HEK293 (cell line): Measurements from ENCODE around the gene PLB1.

Source experiments
- CTCF ChIA-PET: fragments of 350-600 bp; formaldehyde crosslinking; extraction: SDS; loops from one replicate; lab custom pipeline; 2021; ENCODE audit warnings: antibody characterized with exemption; lab: Yijun Ruan, JAX
- POLR2A ChIA-PET: fragments of 300-600 bp; formaldehyde crosslinking; extraction: SDS; loops from one replicate; lab custom pipeline; 2020; ENCODE audit warnings: antibody characterized with exemption, inconsistent platforms; lab: Yijun Ruan, JAX
- H3K27ac ChIP-seq: fragments of 200-500 bp; sonication (Bioruptor generic); 2 replicates; pipeline ENCODE4 v1.5.1; 2014; ENCODE audit warnings: low read depth, low read length, control low read depth, inconsistent platforms; ENCODE audit errors: extremely low read depth
- H3K36me3 ChIP-seq, 2 experiments: fragments of 200-500 bp in 1 of 2; sonication (Bioruptor generic) in 1 of 2; 1 replicate in 1 of 2; 2 replicates in 1 of 2; pipeline ENCODE4 v1.5.1; 2014 to 2017; ENCODE audit warnings: inconsistent platforms in 2 of 2, low read length in 2 of 2; ENCODE audit not compliant: control insufficient read depth in 2 of 2, insufficient read depth in 1 of 2
- H3K4me1 ChIP-seq: fragments of 200-500 bp; sonication (Bioruptor generic); 2 replicates; pipeline ENCODE4 v1.5.1; 2014; ENCODE audit warnings: mild to moderate bottlenecking, low read length, inconsistent platforms; ENCODE audit not compliant: control insufficient read depth, insufficient read depth
- H3K4me3 ChIP-seq: 2 replicates; pipeline ENCODE4 v1.5.1; 2011; ENCODE audit warnings: low read depth, mild to moderate bottlenecking, control low read depth, low read length, moderate library complexity
- H3K9me3 ChIP-seq: fragments of 200-500 bp; sonication (Bioruptor generic); 2 replicates; pipeline ENCODE4 v1.5.1; 2014; ENCODE audit warnings: low read depth, low read length, inconsistent platforms; ENCODE audit not compliant: control insufficient read depth, insufficient read depth
- GLI2 ChIP-seq: fragments of 450-650 bp; formaldehyde crosslinking; IDR thresholded peaks from 2 replicates; pipeline ENCODE4; 2017; ENCODE audit warnings: missing biosample characterization, missing genetic modification characterization, low read depth, borderline replicate concordance
- OVOL3 ChIP-seq: fragments of 450-650 bp; formaldehyde crosslinking; IDR thresholded peaks from 2 replicates; pipeline ENCODE4 v1.5.1; 2016; ENCODE audit warnings: missing biosample characterization, missing genetic modification characterization
- PRDM6 ChIP-seq: fragments of 450-650 bp; formaldehyde crosslinking; IDR thresholded peaks from 2 replicates; pipeline ENCODE4 v1.5.1; 2017; ENCODE audit warnings: missing biosample characterization, missing genetic modification characterization
- SP3 ChIP-seq: fragments of 450-650 bp; formaldehyde crosslinking; IDR thresholded peaks from 2 replicates; pipeline ENCODE4 v1.5.1; 2016; ENCODE audit warnings: missing biosample characterization, missing genetic modification characterization
- SP7 ChIP-seq: fragments of 450-650 bp; formaldehyde crosslinking; IDR thresholded peaks from 2 replicates; pipeline ENCODE4 v1.5.1; 2016; ENCODE audit warnings: missing biosample characterization, missing genetic modification characterization
- YY2 ChIP-seq: fragments of 450-650 bp; formaldehyde crosslinking; IDR thresholded peaks from 2 replicates; pipeline ENCODE4 v1.5.1; 2016; ENCODE audit warnings: missing biosample characterization, missing genetic modification characterization
- ZBTB20 ChIP-seq: fragments of 450-650 bp; formaldehyde crosslinking; IDR thresholded peaks from 2 replicates; pipeline ENCODE4 v1.5.1; 2016; ENCODE audit warnings: missing biosample characterization, missing genetic modification characterization
- ZBTB21 ChIP-seq: fragments of 450-650 bp; formaldehyde crosslinking; IDR thresholded peaks from 2 replicates; pipeline ENCODE4 v1.5.1; 2017; ENCODE audit warnings: missing biosample characterization, missing genetic modification characterization
- ZBTB8A ChIP-seq: fragments of 450-650 bp; formaldehyde crosslinking; IDR thresholded peaks from 2 replicates; pipeline ENCODE4 v1.5.1; 2016; ENCODE audit warnings: missing biosample characterization, missing genetic modification characterization
- ZEB2 ChIP-seq: fragments of 450-650 bp; formaldehyde crosslinking; IDR thresholded peaks from 2 replicates; pipeline ENCODE4 v1.5.1; 2016; ENCODE audit warnings: missing biosample characterization, missing genetic modification characterization
- ZFP3 ChIP-seq: fragments of 450-650 bp; formaldehyde crosslinking; IDR thresholded peaks from 2 replicates; pipeline ENCODE4 v1.5.1; 2016; ENCODE audit warnings: low read depth, missing biosample characterization, missing genetic modification characterization
- ZNF174 ChIP-seq: fragments of 450-650 bp; formaldehyde crosslinking; IDR thresholded peaks from 2 replicates; pipeline ENCODE4 v1.5.0; 2017; ENCODE audit warnings: missing biosample characterization, mild to moderate bottlenecking, missing genetic modification characterization
- ZNF2 ChIP-seq: fragments of 450-650 bp; formaldehyde crosslinking; IDR thresholded peaks from 2 replicates; pipeline ENCODE4 v1.5.1; 2016; ENCODE audit warnings: missing biosample characterization, missing genetic modification characterization
- ZNF350 ChIP-seq: fragments of 450-650 bp; formaldehyde crosslinking; IDR thresholded peaks from 2 replicates; pipeline ENCODE4 v1.5.0; 2017; ENCODE audit warnings: missing biosample characterization, mild to moderate bottlenecking, missing genetic modification characterization
- ZNF391 ChIP-seq: fragments of 450-650 bp; formaldehyde crosslinking; IDR thresholded peaks from 2 replicates; pipeline ENCODE4 v1.5.1; 2016; ENCODE audit warnings: low read depth, missing biosample characterization, missing genetic modification characterization, borderline replicate concordance
- ZNF394 ChIP-seq: fragments of 450-650 bp; formaldehyde crosslinking; IDR thresholded peaks from 2 replicates; pipeline ENCODE4 v1.5.1; 2016; ENCODE audit warnings: missing biosample characterization, missing genetic modification characterization, mild to moderate bottlenecking, moderate library complexity, borderline replicate concordance
- ZNF423 ChIP-seq: fragments of 450-650 bp; formaldehyde crosslinking; IDR thresholded peaks from 2 replicates; pipeline ENCODE4 v1.5.1; 2016; ENCODE audit warnings: missing biosample characterization, missing genetic modification characterization
- ZNF48 ChIP-seq: fragments of 450-650 bp; formaldehyde crosslinking; IDR thresholded peaks from 2 replicates; pipeline ENCODE4 v1.5.1; 2016; ENCODE audit warnings: missing biosample characterization, missing genetic modification characterization
- ZNF521 ChIP-seq: fragments of 450-650 bp; formaldehyde crosslinking; IDR thresholded peaks from 2 replicates; pipeline ENCODE4 v1.5.1; 2017; ENCODE audit warnings: missing biosample characterization, mild to moderate bottlenecking, missing genetic modification characterization
- ZNF530 ChIP-seq: fragments of 450-650 bp; formaldehyde crosslinking; IDR thresholded peaks from 2 replicates; pipeline ENCODE4 v1.5.1; 2016; ENCODE audit warnings: low read depth, missing biosample characterization, missing genetic modification characterization
- ZNF571 ChIP-seq: fragments of 450-650 bp; formaldehyde crosslinking; IDR thresholded peaks from 2 replicates; pipeline ENCODE4 v1.5.0; 2017; ENCODE audit warnings: missing biosample characterization, missing genetic modification characterization
- ZNF610 ChIP-seq: fragments of 450-650 bp; formaldehyde crosslinking; IDR thresholded peaks from 2 replicates; pipeline ENCODE4 v1.5.1; 2016; ENCODE audit warnings: missing biosample characterization, missing genetic modification characterization, borderline replicate concordance
- ZNF626 ChIP-seq: fragments of 450-650 bp; sonication (Bioruptor Pico); formaldehyde crosslinking; IDR thresholded peaks from 2 replicates; pipeline ENCODE4 v1.5.1; 2018; ENCODE audit warnings: missing biosample characterization, missing genetic modification characterization, inconsistent platforms
- ZNF654 ChIP-seq: fragments of 450-650 bp; formaldehyde crosslinking; IDR thresholded peaks from 2 replicates; pipeline ENCODE4 v1.5.1; 2016; ENCODE audit warnings: low read depth, missing biosample characterization, missing genetic modification characterization
- ZNF658 ChIP-seq: fragments of 450-650 bp; formaldehyde crosslinking; IDR thresholded peaks from 2 replicates; pipeline ENCODE4; 2016; ENCODE audit warnings: missing biosample characterization, missing genetic modification characterization
- ZNF747 ChIP-seq: fragments of 450-650 bp; formaldehyde crosslinking; IDR thresholded peaks from 2 replicates; pipeline ENCODE4 v1.5.1; 2016; ENCODE audit warnings: missing biosample characterization, missing genetic modification characterization
- ZSCAN16 ChIP-seq: fragments of 450-650 bp; formaldehyde crosslinking; IDR thresholded peaks from 2 replicates; pipeline ENCODE4 v1.5.1; 2016; ENCODE audit warnings: missing biosample characterization, missing genetic modification characterization
- TF ChIP-seq, protein P1 (sequence below): fragments of 450-650 bp; formaldehyde crosslinking; optimal IDR thresholded peaks from 2 replicates; pipeline ENCODE3; 2016; ENCODE audit warnings: missing biosample characterization, mild to moderate bottlenecking, missing genetic modification characterization
- TF ChIP-seq, protein P2 (sequence below): fragments of 450-650 bp; formaldehyde crosslinking; IDR thresholded peaks from 2 replicates; pipeline ENCODE4 v1.5.1; 2016; ENCODE audit warnings: missing biosample characterization, missing genetic modification characterization
- TF ChIP-seq, protein P3 (sequence below): fragments of 450-650 bp; formaldehyde crosslinking; IDR thresholded peaks from 2 replicates; pipeline ENCODE4 v1.5.1; 2016; ENCODE audit warnings: missing biosample characterization, missing genetic modification characterization

PLB1 gene

GRCh38 chr2:28582152-28582551 lies 86.3 kb downstream of the PLB1 start:
- Histone ChIP-seq H3K36me3 (no peaks in the 10 kb centered on the region), H3K4me3 (no peak overlapping the region), H3K27ac (no peak overlapping the region), H3K9me3 (no peaks in the 10 kb centered on the region), H3K4me1 (peaks cover 3% of the 10 kb centered on the region; the same call in 1 of the 2 replicates)
- POLR2A ChIA-PET = no interaction called here
- CTCF ChIA-PET = no interaction called here
- no peak for TF ChIP-seq ZSCAN16 (tag by site-specific recombination)
- no peak for TF ChIP-seq ZBTB20 (tag by site-specific recombination)
- no peak for TF ChIP-seq ZNF610 (tag by site-specific recombination)
- TF ChIP-seq ZNF423 (tag by site-specific recombination) = no peak
- no peak for TF ChIP-seq ZNF2 (tag by site-specific recombination)
- no peak for TF ChIP-seq ZNF394 (tag by site-specific recombination)
- no peak for TF ChIP-seq SP3
- no peak for TF ChIP-seq YY2 (tag by site-specific recombination)
- TF ChIP-seq ZNF530 (tag by site-specific recombination) = no peak
- TF ChIP-seq SP7 = no peak
- no peak for TF ChIP-seq GLI2 (tag by site-specific recombination)
- no peak for TF ChIP-seq ZFP3 (tag by site-specific recombination)
- TF ChIP-seq, protein P1, sequence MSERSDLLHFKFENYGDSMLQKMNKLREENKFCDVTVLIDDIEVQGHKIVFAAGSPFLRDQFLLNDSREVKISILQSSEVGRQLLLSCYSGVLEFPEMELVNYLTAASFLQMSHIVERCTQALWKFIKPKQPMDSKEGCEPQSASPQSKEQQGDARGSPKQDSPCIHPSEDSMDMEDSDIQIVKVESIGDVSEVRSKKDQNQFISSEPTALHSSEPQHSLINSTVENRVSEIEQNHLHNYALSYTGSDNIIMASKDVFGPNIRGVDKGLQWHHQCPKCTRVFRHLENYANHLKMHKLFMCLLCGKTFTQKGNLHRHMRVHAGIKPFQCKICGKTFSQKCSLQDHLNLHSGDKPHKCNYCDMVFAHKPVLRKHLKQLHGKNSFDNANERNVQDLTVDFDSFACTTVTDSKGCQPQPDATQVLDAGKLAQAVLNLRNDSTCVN (tag by site-specific recombination) = no peak
- TF ChIP-seq ZBTB8A (tag by site-specific recombination) = no peak
- no peak for TF ChIP-seq ZNF626 (tag by site-specific recombination)
- TF ChIP-seq ZNF350 (tag by site-specific recombination) = no peak
- TF ChIP-seq ZNF48 = no peak
- no peak for TF ChIP-seq ZNF571 (tag by site-specific recombination)
- no peak for TF ChIP-seq ZNF174
- TF ChIP-seq ZNF658 = no peak

DNA sequence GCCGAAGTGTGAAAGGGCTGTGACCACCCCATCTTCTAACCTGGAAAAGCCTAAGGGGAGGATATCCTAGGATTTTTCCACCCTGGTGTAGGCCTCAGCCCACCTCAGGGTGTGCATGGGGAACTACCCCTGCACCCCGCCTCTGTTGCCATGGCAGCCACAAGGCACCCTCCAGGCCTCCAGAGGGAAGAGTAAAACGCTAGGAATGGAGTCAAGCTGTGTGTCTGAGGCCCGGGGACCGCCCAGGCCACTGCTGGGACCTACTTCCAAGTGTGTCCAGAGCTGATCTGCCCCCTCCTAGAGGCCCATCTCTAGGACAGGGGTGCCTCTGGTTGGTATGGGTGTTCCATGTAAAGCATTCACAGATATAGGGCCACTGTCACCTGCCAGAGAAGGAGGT lies 86.7 kb downstream of the PLB1 start:
- H3K27ac ChIP-seq = no peak overlapping the region
- POLR2A ChIA-PET = no interaction called here
- TF ChIP-seq ZNF654 (tag by site-specific recombination) = no peak
- no peak for TF ChIP-seq ZNF521 (tag by site-specific recombination)
- TF ChIP-seq ZNF747 = no peak
- TF ChIP-seq, protein P2, sequence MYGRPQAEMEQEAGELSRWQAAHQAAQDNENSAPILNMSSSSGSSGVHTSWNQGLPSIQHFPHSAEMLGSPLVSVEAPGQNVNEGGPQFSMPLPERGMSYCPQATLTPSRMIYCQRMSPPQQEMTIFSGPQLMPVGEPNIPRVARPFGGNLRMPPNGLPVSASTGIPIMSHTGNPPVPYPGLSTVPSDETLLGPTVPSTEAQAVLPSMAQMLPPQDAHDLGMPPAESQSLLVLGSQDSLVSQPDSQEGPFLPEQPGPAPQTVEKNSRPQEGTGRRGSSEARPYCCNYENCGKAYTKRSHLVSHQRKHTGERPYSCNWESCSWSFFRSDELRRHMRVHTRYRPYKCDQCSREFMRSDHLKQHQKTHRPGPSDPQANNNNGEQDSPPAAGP (tag by site-specific recombination) = no peak
- TF ChIP-seq OVOL3 (tag by site-specific recombination) = no peak
- TF ChIP-seq, protein P3, sequence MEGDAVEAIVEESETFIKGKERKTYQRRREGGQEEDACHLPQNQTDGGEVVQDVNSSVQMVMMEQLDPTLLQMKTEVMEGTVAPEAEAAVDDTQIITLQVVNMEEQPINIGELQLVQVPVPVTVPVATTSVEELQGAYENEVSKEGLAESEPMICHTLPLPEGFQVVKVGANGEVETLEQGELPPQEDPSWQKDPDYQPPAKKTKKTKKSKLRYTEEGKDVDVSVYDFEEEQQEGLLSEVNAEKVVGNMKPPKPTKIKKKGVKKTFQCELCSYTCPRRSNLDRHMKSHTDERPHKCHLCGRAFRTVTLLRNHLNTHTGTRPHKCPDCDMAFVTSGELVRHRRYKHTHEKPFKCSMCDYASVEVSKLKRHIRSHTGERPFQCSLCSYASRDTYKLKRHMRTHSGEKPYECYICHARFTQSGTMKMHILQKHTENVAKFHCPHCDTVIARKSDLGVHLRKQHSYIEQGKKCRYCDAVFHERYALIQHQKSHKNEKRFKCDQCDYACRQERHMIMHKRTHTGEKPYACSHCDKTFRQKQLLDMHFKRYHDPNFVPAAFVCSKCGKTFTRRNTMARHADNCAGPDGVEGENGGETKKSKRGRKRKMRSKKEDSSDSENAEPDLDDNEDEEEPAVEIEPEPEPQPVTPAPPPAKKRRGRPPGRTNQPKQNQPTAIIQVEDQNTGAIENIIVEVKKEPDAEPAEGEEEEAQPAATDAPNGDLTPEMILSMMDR (tag by site-specific recombination) = no peak
- TF ChIP-seq PRDM6 = no peak
- no peak for TF ChIP-seq ZBTB21 (tag by site-specific recombination)
- TF ChIP-seq ZNF391 (tag by site-specific recombination) = no peak
- no peak for TF ChIP-seq ZEB2 (tag by site-specific recombination)

More for the DNA sequence above, 86.7 kb downstream of the PLB1 start:
- no peaks in the 10 kb centered on the region for H3K9me3 ChIP-seq
- CTCF ChIA-PET = no interaction called here
- no peak overlapping the region for H3K4me3 ChIP-seq
- peaks cover 3% of the 10 kb centered on the region; the same call in 1 of the 2 replicates for H3K4me1 ChIP-seq
- no peaks in the 10 kb centered on the region for H3K36me3 ChIP-seq
